Liver (tissue), 9 donors: Measurements from ENCODE around the gene TTC7B. TPM values are rescaled to one million over a fixed set of nuclear protein-coding genes. Genes with fewer than 3 reads are reported as not detected.

ENCODE experiments used
- DNase-seq: peaks from one replicate; pipeline ENCODE4 v3.0.0-alpha.2; 2017; ENCODE audit warnings: low spot score
- H3K27ac ChIP-seq, 2 donors: one replicate each; pipeline ENCODE4 v1.7.0; 2013; ENCODE audit warnings: inconsistent platforms in 2 of 2, low read length in 2 of 2, control low read depth in 1 of 2, low read depth in 1 of 2, mild to moderate bottlenecking in 1 of 2
- H3K27me3 ChIP-seq, 4 donors: one replicate each; pipeline versions ENCODE4 v1.6.1 to v1.7.0; 2013; ENCODE audit warnings: low read length in 3 of 4, inconsistent platforms in 1 of 4, mild to moderate bottlenecking in 1 of 4, moderate library complexity in 1 of 4; ENCODE audit not compliant: control insufficient read depth in 4 of 4, insufficient read depth in 4 of 4
- H3K36me3 ChIP-seq, 4 donors: one replicate each; pipeline versions ENCODE4 v1.6.1 to v1.7.0; 2013; ENCODE audit warnings: low read length in 3 of 4, mild to moderate bottlenecking in 3 of 4, low read depth in 1 of 4, moderate library complexity in 1 of 4; ENCODE audit not compliant: control insufficient read depth in 4 of 4, insufficient read depth in 3 of 4
- H3K4me1 ChIP-seq, 4 donors: one replicate each; pipeline versions ENCODE4 v1.6.1 to v1.7.0; 2013; ENCODE audit warnings: low read length in 3 of 4, mild to moderate bottlenecking in 3 of 4, moderate library complexity in 1 of 4; ENCODE audit not compliant: control insufficient read depth in 4 of 4, insufficient read depth in 4 of 4
- H3K4me3 ChIP-seq, 3 donors: one replicate each; pipeline versions ENCODE4 v1.6.1 to v1.7.0; 2013; ENCODE audit warnings: low read length in 3 of 3, control low read depth in 1 of 3, low read depth in 1 of 3, mild to moderate bottlenecking in 1 of 3
- H3K9ac ChIP-seq, 2 donors: one replicate each; pipeline ENCODE4 v1.7.0; 2013; ENCODE audit warnings: low read length in 2 of 2, mild to moderate bottlenecking in 2 of 2, moderate library complexity in 2 of 2, control low read depth in 1 of 2, low read depth in 1 of 2
- H3K9me3 ChIP-seq, 4 donors: one replicate each; pipeline versions ENCODE4 v1.6.1 to v1.7.0; 2013; ENCODE audit warnings: low read length in 3 of 4; ENCODE audit not compliant: control insufficient read depth in 4 of 4
- EGR1 ChIP-seq, 2 donors: IDR thresholded peaks; 2 replicates each; pipeline ENCODE4 v1.6.1; 2016 to 2018; ENCODE audit warnings: antibody characterized with exemption in 2 of 2, low read depth in 2 of 2
- FOXA1 ChIP-seq: IDR thresholded peaks from 2 replicates; pipeline ENCODE4 v1.6.1; 2016; ENCODE audit warnings: antibody characterized with exemption
- FOXA2 ChIP-seq: IDR thresholded peaks from 2 replicates; pipeline ENCODE4 v1.6.1; 2016; ENCODE audit warnings: antibody characterized with exemption
- GABPA ChIP-seq, 2 donors: IDR thresholded peaks in 1 of 2; conservative IDR thresholded peaks in 1 of 2; 2 replicates each; pipeline ENCODE4 v1.6.1; 2016; ENCODE audit warnings: antibody characterized with exemption in 2 of 2, mild to moderate bottlenecking in 1 of 2, moderate library complexity in 1 of 2
- HNF4A ChIP-seq, 2 donors: conservative IDR thresholded peaks; 2 replicates each; pipeline ENCODE4 v1.6.1; 2016; ENCODE audit warnings: antibody characterized with exemption in 2 of 2, mild to moderate bottlenecking in 2 of 2
- HNF4G ChIP-seq: IDR thresholded peaks from 2 replicates; pipeline ENCODE4 v1.6.1; 2016; ENCODE audit warnings: antibody characterized with exemption
- JUND ChIP-seq, 2 donors: IDR thresholded peaks; 2 replicates each; pipeline ENCODE4 v1.6.1; 2016; ENCODE audit warnings: antibody characterized with exemption in 2 of 2
- MAX ChIP-seq: IDR thresholded peaks from 2 replicates; pipeline ENCODE4 v1.6.1; 2016; ENCODE audit warnings: antibody characterized with exemption
- NR2F2 ChIP-seq: IDR thresholded peaks from 2 replicates; pipeline ENCODE4 v1.6.1; 2016; ENCODE audit warnings: antibody characterized with exemption
- RAD21 ChIP-seq, 2 donors: IDR thresholded peaks; 2 replicates each; pipeline ENCODE4 v1.6.1; 2016; ENCODE audit warnings: antibody characterized with exemption in 2 of 2, mild to moderate bottlenecking in 2 of 2
- RXRA ChIP-seq, 2 donors: IDR thresholded peaks; 2 replicates each; pipeline ENCODE4 v1.6.1; 2017 to 2018; ENCODE audit warnings: antibody characterized with exemption in 2 of 2, mild to moderate bottlenecking in 1 of 2
- SP1 ChIP-seq: IDR thresholded peaks from 2 replicates; pipeline ENCODE4 v1.6.1; 2018; ENCODE audit warnings: antibody characterized with exemption, mild to moderate bottlenecking
- YY1 ChIP-seq: IDR thresholded peaks from 2 replicates; pipeline ENCODE4 v1.6.1; 2016; ENCODE audit warnings: antibody characterized with exemption, mild to moderate bottlenecking
- WGBS: extraction: QIAGEN DNeasy Blood & Tissue Kit; methylation state at CpG from one replicate; pipeline ENCODE4 v1.1.7; 2013; 5-methylcytosine and 5-hydroxymethylcytosine counted together
- polyA plus RNA-seq, 2 donors: library from polyadenylated mRNA; stranded (reverse) in 1 of 2; unstranded in 1 of 2; fragments of 200-250 nt in 1 of 2; fragments of >200 nt in 1 of 2; fragmentation: Nextera tagmentation in 1 of 2; extraction: Ambion mirVana in 1 of 2; gene quantifications; one replicate each; pipeline versions ENCODE4 v1.2.1 to v1.2.3, GENCODE V29; 2013 to 2015
- total RNA-seq, 2 donors: library from RNA; depleted of rRNA; stranded (reverse); fragments of >200 nt; gene quantifications; one replicate each; pipeline ENCODE4 v1.2.3, GENCODE V29; 2014
- TF ChIP-seq, protein P1 (sequence below): IDR thresholded peaks from 2 replicates; pipeline ENCODE4 v1.6.1; 2016; ENCODE audit warnings: antibody characterized with exemption
- TF ChIP-seq, protein P2 (sequence below): IDR thresholded peaks from 2 replicates; pipeline ENCODE4 v1.6.1; 2016; ENCODE audit warnings: antibody characterized with exemption, mild to moderate bottlenecking
- donor health status: healthy.
- donor health status: healthy.
- donor health status: healthy.
- donor health status: healthy.
- donor health status: healthy.

TTC7B gene
- total and polyA plus RNA-seq, 4 donors: 9.1 to 31.0 (median 12.5) TPM

DNA sequence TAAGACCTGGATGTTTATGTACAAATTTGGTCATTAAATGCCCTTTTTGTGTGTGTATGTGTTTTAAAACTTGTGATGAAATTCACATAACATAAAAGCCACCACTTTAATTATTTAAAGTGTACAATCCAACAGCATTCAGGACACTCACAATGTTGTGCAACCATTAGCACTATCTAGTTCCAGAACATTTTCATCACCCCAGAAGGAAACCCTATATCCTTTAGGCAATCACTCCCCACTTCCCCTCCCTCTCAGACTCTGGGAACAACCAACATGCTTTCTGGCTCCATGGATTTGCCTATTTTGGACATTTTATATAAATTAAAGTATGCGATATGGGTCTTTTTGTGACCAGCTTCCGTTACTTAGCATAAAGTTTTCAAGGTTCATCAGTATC is 124.6 kb downstream of the TTC7B start:
- H3K4me3 ChIP-seq: no peak overlapping the region
- peaks cover 3 to 7% (median 5%) of the 10 kb centered on the region in 4 donors for H3K36me3 ChIP-seq
- DNase-seq: no peak
- H3K4me1 ChIP-seq: no peaks in the 10 kb centered on the region
- WGBS: 95% methylated on average over 2 of the region's 2 CpGs
- no peak for TF ChIP-seq YY1
- TF ChIP-seq SP1: no peak
- no peaks in the 10 kb centered on the region for H3K9me3 ChIP-seq
- H3K27ac ChIP-seq: no peak overlapping the region
- no peaks in the 10 kb centered on the region for H3K27me3 ChIP-seq
- no peak overlapping the region for H3K9ac ChIP-seq

DNA sequence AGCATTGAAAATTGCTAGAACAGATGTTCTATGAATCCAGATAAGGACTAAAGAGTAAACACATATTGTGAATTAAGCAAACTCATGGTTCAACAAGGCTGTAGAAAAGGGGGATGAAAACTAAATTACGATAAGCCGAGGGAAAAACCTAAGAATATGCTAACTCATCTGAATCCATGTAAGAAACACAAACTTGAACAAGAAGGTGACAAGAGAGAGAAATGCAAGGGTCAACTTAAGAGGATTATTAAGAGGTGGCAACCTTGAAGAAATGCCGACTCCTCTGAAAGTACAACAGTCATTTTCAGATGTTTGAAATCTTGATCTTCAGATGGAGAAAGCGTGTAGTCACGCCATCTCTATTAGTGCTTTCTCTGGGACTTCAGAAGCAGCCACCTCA is 128.6 kb downstream of the TTC7B start:
- peaks cover 4 to 9% (median 5%) of the 10 kb centered on the region in 4 donors for H3K36me3 ChIP-seq
- no peaks in the 10 kb centered on the region for H3K27me3 ChIP-seq
- TF ChIP-seq FOXA2: no peak
- TF ChIP-seq YY1: no peak
- TF ChIP-seq JUND (IDR thresholded peaks at IDR 0.05): no peak
- no peak for TF ChIP-seq SP1
- TF ChIP-seq NR2F2: no peak
- TF ChIP-seq, protein P1, sequence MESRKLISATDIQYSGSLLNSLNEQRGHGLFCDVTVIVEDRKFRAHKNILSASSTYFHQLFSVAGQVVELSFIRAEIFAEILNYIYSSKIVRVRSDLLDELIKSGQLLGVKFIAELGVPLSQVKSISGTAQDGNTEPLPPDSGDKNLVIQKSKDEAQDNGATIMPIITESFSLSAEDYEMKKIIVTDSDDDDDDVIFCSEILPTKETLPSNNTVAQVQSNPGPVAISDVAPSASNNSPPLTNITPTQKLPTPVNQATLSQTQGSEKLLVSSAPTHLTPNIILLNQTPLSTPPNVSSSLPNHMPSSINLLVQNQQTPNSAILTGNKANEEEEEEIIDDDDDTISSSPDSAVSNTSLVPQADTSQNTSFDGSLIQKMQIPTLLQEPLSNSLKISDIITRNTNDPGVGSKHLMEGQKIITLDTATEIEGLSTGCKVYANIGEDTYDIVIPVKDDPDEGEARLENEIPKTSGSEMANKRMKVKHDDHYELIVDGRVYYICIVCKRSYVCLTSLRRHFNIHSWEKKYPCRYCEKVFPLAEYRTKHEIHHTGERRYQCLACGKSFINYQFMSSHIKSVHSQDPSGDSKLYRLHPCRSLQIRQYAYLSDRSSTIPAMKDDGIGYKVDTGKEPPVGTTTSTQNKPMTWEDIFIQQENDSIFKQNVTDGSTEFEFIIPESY: no peak
- TF ChIP-seq FOXA1: no peak
- TF ChIP-seq, protein P2, sequence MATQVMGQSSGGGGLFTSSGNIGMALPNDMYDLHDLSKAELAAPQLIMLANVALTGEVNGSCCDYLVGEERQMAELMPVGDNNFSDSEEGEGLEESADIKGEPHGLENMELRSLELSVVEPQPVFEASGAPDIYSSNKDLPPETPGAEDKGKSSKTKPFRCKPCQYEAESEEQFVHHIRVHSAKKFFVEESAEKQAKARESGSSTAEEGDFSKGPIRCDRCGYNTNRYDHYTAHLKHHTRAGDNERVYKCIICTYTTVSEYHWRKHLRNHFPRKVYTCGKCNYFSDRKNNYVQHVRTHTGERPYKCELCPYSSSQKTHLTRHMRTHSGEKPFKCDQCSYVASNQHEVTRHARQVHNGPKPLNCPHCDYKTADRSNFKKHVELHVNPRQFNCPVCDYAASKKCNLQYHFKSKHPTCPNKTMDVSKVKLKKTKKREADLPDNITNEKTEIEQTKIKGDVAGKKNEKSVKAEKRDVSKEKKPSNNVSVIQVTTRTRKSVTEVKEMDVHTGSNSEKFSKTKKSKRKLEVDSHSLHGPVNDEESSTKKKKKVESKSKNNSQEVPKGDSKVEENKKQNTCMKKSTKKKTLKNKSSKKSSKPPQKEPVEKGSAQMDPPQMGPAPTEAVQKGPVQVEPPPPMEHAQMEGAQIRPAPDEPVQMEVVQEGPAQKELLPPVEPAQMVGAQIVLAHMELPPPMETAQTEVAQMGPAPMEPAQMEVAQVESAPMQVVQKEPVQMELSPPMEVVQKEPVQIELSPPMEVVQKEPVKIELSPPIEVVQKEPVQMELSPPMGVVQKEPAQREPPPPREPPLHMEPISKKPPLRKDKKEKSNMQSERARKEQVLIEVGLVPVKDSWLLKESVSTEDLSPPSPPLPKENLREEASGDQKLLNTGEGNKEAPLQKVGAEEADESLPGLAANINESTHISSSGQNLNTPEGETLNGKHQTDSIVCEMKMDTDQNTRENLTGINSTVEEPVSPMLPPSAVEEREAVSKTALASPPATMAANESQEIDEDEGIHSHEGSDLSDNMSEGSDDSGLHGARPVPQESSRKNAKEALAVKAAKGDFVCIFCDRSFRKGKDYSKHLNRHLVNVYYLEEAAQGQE: no peak
- no peak for TF ChIP-seq GABPA (IDR thresholded peaks at IDR 0.05 in 1 of 2, conservative IDR thresholded peaks at IDR 0.05 in 1 of 2)
- 97% methylated on average over 5 of the region's 5 CpGs for WGBS
- no peaks in the 10 kb centered on the region for H3K9me3 ChIP-seq
- DNase-seq: no peak
- no peak overlapping the region for H3K4me3 ChIP-seq
- H3K4me1 ChIP-seq: no peaks in the 10 kb centered on the region
- no peak overlapping the region for H3K27ac ChIP-seq
- H3K9ac ChIP-seq: no peak overlapping the region

DNA sequence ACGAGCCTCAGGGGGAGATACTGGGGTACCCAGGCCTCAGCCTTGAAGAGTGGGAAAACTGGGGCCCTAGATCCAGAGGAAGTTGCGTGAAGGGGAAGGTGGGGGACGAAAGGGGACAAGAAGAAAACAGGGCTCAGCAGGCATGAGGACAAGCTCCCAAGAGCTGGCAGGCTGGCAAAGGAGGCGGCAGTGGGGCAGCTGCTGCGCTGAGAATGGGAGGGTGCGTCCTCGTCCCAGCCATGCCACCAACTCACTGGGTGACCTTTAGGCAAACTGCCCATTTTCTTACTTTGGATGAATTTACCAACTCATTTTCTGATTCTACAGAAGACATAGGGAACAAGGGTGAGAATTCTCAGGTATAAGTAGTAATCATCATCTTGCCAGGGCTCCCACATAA is 133.6 kb downstream of the TTC7B start:
- WGBS: 97% methylated on average over 7 of the region's 7 CpGs
- H3K4me3 ChIP-seq: no peak overlapping the region
- no peaks in the 10 kb centered on the region for H3K4me1 ChIP-seq
- H3K9me3 ChIP-seq: no peaks in the 10 kb centered on the region
- H3K36me3 ChIP-seq: peaks cover 2 to 5% (median 2%) of the 10 kb centered on the region in 4 donors
- no peaks in the 10 kb centered on the region for H3K27me3 ChIP-seq
- DNase-seq: no peak
- H3K9ac ChIP-seq: no peak overlapping the region
- H3K27ac ChIP-seq: no peak overlapping the region
- TF ChIP-seq FOXA1: no peak
- TF ChIP-seq RAD21 (IDR thresholded peaks at IDR 0.05): no peak
- no peak for TF ChIP-seq MAX
- no peak for TF ChIP-seq EGR1 (IDR thresholded peaks at IDR 0.05; ENCODE audit: low read depth in 2 of 2)
- no peak for TF ChIP-seq HNF4G
- TF ChIP-seq, protein P1: no peak
- TF ChIP-seq FOXA2: no peak
- no peak for TF ChIP-seq NR2F2
- TF ChIP-seq GABPA (IDR thresholded peaks at IDR 0.05 in 1 of 2, conservative IDR thresholded peaks at IDR 0.05 in 1 of 2): no peak
- TF ChIP-seq HNF4A (conservative IDR thresholded peaks at IDR 0.05): no peak
- TF ChIP-seq YY1: no peak
- no peak for TF ChIP-seq RXRA (IDR thresholded peaks at IDR 0.05)
- TF ChIP-seq, protein P2: no peak
